Body of pancreas (tissue), 4 donors: ENCODE data around the gene HNRNPK.

Source experiments
- CTCF ChIP-seq, 7 experiments: fragments of 450-650 bp in 4 of 7; fragments of 200-600 bp in 3 of 7; sonication (generic) in 3 of 7; IDR thresholded peaks; one replicate each; pipeline ENCODE4 v1.5.1; 2016 to 2019; ENCODE audit warnings: antibody characterized with exemption in 7 of 7
- POLR2A ChIP-seq, 3 donors: fragments of 450-650 bp; IDR thresholded peaks; one replicate each; pipeline ENCODE4 v1.6.1; 2016; ENCODE audit warnings: antibody characterized with exemption in 3 of 3, mild to moderate bottlenecking in 2 of 3

DNA sequence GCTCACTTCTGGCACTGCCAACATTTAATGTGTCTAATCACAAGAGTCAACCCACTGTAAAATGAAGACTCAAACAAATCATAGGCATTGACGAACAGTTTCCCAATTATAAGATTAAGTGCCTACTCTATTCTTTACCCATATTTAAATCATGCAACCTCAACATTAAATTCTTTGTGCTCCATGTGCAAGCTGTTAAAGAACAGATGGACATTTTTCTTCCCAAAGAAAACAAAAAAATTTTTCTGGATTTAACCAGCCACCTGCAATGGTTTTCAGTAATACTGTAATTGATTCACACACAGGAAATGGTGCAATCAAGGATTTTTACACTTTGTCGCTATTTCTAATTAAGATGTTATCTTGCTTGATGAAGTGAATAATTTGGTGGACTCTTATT, 3.6 kb downstream of the HNRNPK start:
- no peak for TF ChIP-seq CTCF (IDR thresholded peaks at IDR 0.05)
- TF ChIP-seq POLR2A (IDR thresholded peaks at IDR 0.05) = no peak
